PC-3 (cell line): ENCODE measurements around the gene EFCAB3.
"Not testable (repeated sequence)": the region's sequence is repeated elsewhere in the genome, so short reads cannot be mapped to it uniquely, and the experiment has no call there.

Experiments used
- EZH2phosphoT487 ChIP-seq: fragments of 300-600 bp; sonication (generic); IDR thresholded peaks from 2 replicates; pipeline ENCODE4 v1.6.1; 2018; ENCODE audit warnings: mild to moderate bottlenecking, antibody characterized with exemption, low read length, borderline replicate concordance
- TF ChIP-seq, protein P1 (sequence below): fragments of 300-600 bp; sonication (generic); conservative IDR thresholded peaks from 2 replicates; pipeline ENCODE4 v1.5.1; 2017; ENCODE audit warnings: antibody characterized with exemption, low read depth, mild to moderate bottlenecking, low read length

DNA sequence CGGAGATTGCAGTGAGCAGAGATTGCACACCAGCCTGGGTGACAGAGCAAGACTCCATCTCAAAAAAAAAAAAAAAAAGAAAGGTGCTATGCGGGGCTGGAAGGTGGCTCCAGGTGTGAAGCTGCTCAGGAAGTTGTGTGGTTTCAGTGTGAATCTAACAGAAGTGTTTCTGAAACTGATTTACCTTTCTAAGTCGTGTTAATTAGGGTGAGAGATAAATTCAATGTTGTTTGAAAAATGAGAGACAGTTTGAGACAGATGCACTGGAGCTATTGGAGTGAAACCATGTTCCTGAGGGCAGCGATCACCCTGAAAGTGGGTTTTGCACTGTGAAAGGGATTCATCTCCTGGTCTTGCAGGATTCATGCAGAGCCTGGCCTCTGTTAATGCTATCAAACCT, 73.3 kb downstream of the EFCAB3 start:
- TF ChIP-seq, protein P1, sequence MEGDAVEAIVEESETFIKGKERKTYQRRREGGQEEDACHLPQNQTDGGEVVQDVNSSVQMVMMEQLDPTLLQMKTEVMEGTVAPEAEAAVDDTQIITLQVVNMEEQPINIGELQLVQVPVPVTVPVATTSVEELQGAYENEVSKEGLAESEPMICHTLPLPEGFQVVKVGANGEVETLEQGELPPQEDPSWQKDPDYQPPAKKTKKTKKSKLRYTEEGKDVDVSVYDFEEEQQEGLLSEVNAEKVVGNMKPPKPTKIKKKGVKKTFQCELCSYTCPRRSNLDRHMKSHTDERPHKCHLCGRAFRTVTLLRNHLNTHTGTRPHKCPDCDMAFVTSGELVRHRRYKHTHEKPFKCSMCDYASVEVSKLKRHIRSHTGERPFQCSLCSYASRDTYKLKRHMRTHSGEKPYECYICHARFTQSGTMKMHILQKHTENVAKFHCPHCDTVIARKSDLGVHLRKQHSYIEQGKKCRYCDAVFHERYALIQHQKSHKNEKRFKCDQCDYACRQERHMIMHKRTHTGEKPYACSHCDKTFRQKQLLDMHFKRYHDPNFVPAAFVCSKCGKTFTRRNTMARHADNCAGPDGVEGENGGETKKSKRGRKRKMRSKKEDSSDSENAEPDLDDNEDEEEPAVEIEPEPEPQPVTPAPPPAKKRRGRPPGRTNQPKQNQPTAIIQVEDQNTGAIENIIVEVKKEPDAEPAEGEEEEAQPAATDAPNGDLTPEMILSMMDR = not testable (repeated sequence)
- TF ChIP-seq EZH2phosphoT487 = not testable (repeated sequence)
